ENCODE results near the gene MAP7D3.

DNA sequence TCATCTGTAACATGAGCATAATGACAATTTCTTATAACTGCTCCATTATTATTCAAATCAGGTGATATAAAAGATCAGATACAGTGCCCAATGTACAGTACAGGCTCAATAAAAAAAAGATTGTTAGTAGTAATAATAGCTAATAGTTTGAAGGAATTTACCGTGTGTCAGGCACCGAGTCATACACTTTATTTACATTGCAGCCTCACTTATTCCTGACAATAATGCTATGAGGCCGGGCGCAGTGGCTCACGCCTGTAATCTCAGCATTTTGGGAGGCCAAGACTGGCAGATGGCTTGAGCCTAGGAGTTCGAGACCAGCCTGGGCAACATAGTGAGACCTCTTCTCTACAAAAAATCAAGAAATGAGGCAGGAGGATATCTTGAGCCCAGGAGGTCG lies 10.1 kb upstream of the MAP7D3 start:
- TF ChIP-seq EZH2 (IDR thresholded peaks at IDR 0.05; ENCODE audit: low read depth) = no peak
- TF ChIP-seq, protein P1, sequence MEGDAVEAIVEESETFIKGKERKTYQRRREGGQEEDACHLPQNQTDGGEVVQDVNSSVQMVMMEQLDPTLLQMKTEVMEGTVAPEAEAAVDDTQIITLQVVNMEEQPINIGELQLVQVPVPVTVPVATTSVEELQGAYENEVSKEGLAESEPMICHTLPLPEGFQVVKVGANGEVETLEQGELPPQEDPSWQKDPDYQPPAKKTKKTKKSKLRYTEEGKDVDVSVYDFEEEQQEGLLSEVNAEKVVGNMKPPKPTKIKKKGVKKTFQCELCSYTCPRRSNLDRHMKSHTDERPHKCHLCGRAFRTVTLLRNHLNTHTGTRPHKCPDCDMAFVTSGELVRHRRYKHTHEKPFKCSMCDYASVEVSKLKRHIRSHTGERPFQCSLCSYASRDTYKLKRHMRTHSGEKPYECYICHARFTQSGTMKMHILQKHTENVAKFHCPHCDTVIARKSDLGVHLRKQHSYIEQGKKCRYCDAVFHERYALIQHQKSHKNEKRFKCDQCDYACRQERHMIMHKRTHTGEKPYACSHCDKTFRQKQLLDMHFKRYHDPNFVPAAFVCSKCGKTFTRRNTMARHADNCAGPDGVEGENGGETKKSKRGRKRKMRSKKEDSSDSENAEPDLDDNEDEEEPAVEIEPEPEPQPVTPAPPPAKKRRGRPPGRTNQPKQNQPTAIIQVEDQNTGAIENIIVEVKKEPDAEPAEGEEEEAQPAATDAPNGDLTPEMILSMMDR (conservative IDR thresholded peaks at IDR 0.05) = no peak
